ENCODE results near the gene NPAS4.
A peak's percentile ranks its signal among the peaks of the same experiment; 100 is the strongest.
"Not testable (repeated sequence)": the region's sequence is repeated elsewhere in the genome, so short reads cannot be mapped to it uniquely, and the experiment has no call there.

The NPAS4 gene

GRCh38 chr11:66457826-66458225 lies 37.0 kb downstream of the NPAS4 start:
- DNase-seq: peak; percentile 22

- DNase-seq: no peak
Observed at GRCh38 chr11:66459138-66459778, 38.4 kb downstream of the NPAS4 start.

GRCh38 chr11:66462010-66462409 lies 41.2 kb downstream of the NPAS4 start:
- no peak for DNase-seq

- no peak for DNase-seq
Observed at GRCh38 chr11:66462911-66463310, 42.1 kb downstream of the NPAS4 start.

GRCh38 chr11:66464116-66464515 lies 43.3 kb downstream of the NPAS4 start:
- not testable (repeated sequence) for DNase-seq

GRCh38 chr11:66464916-66465315 lies 44.1 kb downstream of the NPAS4 start:
- no peak for DNase-seq

GRCh38 chr11:66465373-66466224 lies 44.8 kb downstream of the NPAS4 start:
- DNase-seq: no peak

GRCh38 chr11:66466225-66467033 lies 45.6 kb downstream of the NPAS4 start, which contains the start of gene PELI3:
TSS of gene PELI3 (plus strand) at chr11:66466905. CDS start at chr11:66468129, 1,224 bp downstream.
- peak; percentile 63 for DNase-seq

GRCh38 chr11:66467034-66467659 lies 46.3 kb downstream of the NPAS4 start:
- no peak for DNase-seq

- peak; percentile 60 for DNase-seq
Observed at GRCh38 chr11:66467756-66468155, 46.9 kb downstream of the NPAS4 start.

- DNase-seq: no peak
Observed at GRCh38 chr11:66468691-66469090, 47.9 kb downstream of the NPAS4 start.

- no peak for DNase-seq
Observed at GRCh38 chr11:66469441-66469840, 48.6 kb downstream of the NPAS4 start.

- no peak for DNase-seq
Observed at GRCh38 chr11:66470015-66470414, 49.2 kb downstream of the NPAS4 start.

- DNase-seq: no peak
Observed at GRCh38 chr11:66471142-66471541, 50.3 kb downstream of the NPAS4 start.

- DNase-seq: no peak
Observed at GRCh38 chr11:66472054-66472453, 51.2 kb downstream of the NPAS4 start.

GRCh38 chr11:66473167-66473566 lies 52.3 kb downstream of the NPAS4 start:
- DNase-seq: no peak

GRCh38 chr11:66473608-66474515 lies 53.0 kb downstream of the NPAS4 start:
- DNase-seq: no peak

GRCh38 chr11:66475349-66476172 lies 54.7 kb downstream of the NPAS4 start:
- no peak for DNase-seq
